HG02885 (cell line): ENCODE measurements around the gene CTCFL.
"Not testable (repeated sequence)": the region's sequence is repeated elsewhere in the genome, so short reads cannot be mapped to it uniquely, and the experiment has no call there.

ENCODE experiments used
- ATAC-seq: cut with Tn5 transposase; IDR thresholded peaks from one replicate; pipeline ENCODE4 v1.9.1; 2021; ENCODE audit warnings: mild to moderate bottlenecking; ENCODE audit not compliant: unreplicated experiment, poor library complexity

Gene CTCFL

DNA sequence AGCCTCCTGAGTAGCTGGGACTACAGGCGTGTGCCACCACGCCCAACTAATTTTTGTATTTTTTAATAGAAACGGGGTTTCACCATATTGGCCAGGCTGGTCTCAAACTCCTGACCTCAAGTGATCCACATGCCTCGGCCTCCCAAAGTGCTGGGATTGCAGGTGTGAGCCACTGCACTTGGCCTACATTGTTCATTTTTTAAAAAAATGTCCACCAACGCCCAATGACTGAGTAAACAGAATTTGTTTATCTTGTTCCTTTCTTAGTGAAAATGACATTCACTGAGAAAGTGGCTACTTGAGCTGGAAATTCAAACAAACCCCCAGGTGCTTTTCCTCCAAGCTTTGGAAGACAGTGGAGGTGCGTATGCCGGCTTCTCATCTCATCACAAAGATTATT lies 13.2 kb downstream of the CTCFL start:
- not testable (repeated sequence) for ATAC-seq

DNA sequence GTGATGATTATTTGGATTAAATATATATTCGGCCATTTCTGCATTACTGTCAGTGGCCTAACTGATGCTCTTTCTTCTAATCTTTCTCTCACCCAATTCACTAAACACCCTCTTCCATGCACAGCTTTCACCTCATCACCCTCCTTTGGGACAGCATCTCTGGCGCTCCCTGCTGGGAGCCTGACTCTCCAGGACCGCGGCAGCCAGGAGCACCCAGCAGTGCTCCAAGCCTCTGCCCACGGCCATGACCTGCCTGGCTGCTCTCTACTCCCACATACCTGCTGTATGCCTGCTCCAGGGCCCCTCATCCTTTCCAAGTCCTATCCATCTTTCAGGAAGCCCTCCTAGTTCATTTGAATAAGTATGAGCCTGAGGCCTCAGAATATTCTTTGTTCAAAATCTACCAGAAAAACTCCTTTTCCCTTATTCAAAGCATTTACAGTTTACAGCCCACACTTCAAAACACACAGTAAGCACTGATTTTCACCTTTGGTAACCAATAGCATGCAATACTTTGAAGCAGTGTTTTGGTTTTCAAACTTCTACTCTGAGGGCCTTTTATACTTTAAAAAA lies 15.2 kb downstream of the CTCFL start:
- no peak for ATAC-seq

GRCh38 chr20:57508831-57509230 lies 16.1 kb downstream of the CTCFL start:
- no peak for ATAC-seq

GRCh38 chr20:57508381-57508780 lies 16.6 kb downstream of the CTCFL start:
- ATAC-seq = no peak

DNA sequence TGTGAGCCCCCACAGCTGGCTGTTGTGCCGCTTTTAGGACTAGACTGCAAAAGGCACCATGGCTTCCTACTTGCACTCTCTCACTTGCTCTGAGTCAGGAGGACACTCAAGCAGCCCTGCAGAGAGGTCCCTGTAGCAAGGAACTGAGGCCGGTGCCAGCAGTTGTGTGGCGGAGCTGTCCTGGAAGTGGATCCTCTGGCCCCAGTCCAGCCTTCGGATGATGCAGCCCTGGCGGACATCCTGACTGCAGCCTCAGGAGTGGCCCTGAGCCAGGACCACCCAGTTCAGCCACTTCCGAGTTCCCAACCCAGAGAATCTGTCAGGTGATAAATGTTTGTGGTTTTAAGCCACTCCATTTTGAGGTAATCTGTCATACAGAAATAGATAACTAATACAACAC lies 17.5 kb downstream of the CTCFL start:
- no peak for ATAC-seq

DNA sequence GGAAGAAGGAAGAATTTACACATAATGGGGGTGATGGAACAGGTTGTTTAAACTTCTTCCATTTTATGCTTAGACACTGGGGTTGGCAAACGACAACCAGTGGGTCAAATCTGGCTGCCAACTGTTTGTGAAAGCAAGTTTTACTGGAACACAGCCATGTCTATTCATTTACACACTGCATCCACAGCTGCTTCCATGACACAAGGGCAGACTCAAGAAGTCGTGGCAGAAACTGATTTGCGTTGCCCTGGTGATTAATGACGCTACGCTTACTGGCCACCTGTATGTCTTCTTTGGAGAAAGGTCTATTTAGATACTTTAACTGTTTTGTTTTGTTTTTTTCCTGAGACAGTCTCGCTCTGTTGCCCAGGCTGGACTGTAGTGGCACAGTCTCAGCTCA lies 19.0 kb downstream of the CTCFL start:
- ATAC-seq = no peak

DNA sequence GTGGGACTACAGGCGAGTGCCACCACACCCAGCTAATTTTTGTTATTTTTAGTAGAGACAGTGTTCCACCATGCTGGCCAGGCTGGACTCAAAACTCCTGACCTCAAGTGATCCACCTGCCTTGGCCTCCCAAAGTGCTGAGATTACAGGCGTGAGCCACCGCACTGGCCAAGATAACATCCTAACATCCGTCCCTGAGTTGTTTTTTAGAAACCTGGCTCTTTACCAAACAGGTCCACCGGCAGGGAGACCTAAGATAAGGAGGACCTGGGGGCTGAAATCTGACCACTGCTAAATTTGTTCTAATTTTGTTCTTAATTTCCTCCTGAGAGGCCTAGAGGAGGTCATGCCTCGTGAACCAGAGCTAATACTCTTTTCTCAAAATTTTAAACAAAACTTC lies 20.5 kb downstream of the CTCFL start:
- no peak for ATAC-seq

- no peak for ATAC-seq
Measured at GRCh38 chr20:57503035-57503658, 21.8 kb downstream of the CTCFL start.

DNA sequence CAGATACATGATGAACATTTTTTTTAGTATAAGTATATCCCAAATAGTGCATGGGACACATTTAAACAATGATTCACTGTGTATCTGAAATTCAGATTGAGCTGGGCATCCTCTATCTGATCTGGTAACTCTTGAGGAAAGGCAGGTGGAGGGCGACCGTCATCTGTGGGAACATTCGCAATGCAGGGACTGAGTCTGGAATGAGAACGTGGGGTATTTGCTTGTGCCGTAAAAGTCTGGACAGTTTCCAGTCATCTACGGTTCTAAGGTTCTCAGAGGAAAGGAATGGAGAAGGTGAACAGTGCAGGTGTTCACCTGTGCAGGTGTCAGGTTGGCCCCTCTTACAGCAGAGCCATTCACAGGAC lies 22.6 kb downstream of the CTCFL start:
- ATAC-seq = no peak

DNA sequence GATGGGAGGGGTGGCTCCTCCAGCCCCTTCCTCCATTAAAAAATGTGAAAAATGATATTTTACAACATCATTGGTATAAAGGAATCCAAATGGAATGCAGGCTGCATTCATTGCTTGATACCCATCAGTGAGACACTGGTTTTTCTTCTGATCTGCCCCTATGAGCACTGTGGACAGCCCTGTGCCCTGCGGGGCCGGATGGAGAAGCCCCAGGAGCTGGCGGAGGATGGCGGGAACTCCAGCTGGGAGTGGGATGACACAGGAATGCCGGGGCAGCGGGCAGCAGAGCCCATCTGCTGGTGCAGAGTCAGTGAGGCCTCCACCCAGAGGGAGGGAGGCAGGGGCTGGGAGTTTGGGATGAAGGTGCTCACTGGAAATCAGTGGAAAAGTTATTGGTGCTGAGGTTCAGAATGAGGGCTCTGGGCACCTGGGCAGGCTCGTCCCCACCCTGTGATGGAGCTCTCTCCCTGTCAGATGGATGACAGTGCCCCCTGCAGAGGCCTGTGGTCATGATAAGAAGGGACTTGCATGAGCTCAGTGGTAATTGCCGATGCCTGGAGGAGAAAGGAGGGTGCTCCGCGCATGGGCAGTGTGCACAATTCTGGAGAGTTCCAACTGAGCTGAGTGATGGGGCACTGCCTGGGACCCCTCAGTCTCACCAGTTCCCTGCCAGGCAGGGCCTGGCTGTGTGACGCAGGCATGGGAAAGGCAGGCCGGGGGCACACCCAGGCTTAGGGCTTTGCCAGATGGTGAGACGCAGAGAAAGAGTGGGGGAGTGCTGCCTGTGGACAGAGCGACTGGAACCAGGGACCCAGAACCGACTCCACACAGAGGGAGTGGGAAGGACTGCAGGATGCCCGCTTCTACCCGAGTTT lies 23.2 kb downstream of the CTCFL start:
- no peak for ATAC-seq

GRCh38 chr20:57500962-57501361 lies 24.0 kb downstream of the CTCFL start:
- no peak for ATAC-seq

DNA sequence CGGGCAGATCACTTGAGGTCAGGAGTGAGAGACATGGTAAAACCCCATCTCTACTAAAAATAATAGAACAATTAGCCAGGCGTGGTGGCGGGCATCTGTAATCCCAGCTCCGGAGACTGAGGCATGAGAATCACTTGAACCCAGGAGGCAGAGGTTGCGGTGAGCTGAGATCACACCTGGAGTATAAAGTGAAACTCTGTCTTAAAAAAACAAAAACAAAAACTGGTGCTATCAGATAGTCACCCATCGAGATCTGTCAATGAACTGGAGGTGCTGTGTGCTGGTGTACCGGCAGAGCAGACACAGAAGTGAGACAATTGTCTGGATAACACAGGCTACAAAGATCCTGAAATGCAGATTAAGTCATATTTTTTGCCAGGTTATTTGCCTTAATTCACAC lies 24.7 kb downstream of the CTCFL start:
- ATAC-seq = no peak

GRCh38 chr20:57499676-57500075 lies 25.3 kb downstream of the CTCFL start:
- ATAC-seq = no peak

DNA sequence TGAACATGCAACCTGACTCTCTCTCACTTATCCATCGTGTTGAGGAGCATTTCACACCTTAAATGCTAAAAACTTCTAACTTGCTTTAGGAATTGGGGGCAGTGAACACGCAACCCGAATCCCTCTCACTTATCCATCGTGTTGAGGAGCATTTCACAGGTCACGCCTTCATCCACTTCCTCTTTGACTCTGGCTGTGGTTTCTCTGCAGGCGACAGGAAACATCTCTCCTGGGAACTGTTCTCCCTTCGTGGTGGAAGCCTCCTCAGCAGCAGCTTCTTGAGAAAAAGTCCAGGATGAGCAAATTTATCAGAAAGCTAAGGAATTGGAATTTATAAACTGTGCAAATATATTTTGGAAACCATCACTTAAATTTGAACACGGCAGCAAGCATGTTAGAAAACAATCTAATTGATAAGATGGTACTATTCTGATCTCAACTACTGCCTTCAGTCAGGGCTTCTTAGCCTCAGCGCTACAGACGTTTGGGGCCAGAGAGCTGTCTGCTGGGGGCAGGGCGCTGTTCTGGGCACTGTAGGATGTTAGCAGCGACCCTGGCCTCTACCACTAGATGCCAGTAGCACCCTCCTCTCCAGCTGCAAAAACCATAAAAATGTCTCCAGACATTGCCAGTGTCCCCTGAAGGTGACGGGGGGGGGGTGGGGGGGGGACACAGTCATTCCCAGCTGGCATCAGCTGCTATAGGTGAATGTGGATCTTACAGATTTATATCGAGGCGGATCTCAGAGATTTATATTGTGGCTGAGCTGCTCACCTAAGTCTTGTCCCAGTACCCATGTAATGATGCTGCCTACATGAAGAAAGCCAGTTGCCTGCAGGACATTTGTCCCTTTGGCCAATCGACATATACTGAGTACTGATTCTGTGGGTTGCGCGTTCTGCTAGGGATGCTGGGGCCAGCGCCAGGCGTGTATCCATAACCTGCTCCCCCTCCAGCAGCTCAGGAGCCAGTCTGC lies 26.2 kb downstream of the CTCFL start:
- no peak for ATAC-seq

- no peak for ATAC-seq
Measured at GRCh38 chr20:57496592-57496991, 28.3 kb downstream of the CTCFL start.

- ATAC-seq = no peak
Measured at GRCh38 chr20:57495978-57496377, 29.0 kb downstream of the CTCFL start.

DNA sequence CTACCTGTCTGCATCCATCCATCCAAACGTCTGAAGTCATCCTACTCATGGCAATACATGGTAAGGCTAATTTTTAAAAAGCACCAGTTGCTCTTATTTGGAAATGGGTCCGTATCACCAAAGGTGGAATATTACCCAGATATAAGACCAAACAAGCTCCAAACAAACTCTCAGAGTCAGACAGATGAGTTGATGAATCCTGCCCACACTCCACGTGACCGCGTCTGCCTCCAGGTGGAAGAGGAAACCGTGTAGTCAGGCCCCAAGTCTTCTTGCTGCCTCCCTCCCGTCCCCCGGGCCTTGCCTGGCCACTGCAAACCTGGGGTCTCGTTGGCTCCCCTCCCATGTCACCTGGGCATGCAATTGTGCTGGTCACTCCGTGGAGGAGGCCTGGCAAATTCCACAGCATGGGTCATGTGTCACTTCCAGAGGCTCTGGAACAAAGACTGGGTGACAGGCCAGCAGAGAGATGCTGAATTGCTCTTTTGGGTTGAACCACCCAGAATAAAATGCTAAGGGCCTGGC lies 31.8 kb downstream of the CTCFL start:
- no peak for ATAC-seq

DNA sequence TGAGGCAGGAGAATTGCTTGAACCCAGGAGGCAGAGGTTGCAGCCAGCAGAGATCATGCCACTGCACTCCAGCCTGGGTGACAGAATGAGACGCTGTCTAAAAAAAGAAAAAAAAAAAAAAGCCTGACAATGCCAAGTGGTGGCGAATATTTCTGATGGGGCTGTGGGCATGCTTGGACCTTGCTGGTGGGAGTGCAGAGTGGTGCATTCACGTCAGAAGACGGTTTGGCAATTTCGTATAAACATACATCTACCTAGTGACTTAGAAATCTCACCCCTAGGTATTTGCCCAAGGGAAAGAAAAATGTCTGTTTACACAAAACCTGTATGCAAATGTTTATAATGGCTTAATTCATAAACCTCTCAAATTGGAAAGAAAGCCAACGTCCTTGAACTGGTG lies 33.6 kb downstream of the CTCFL start:
- ATAC-seq = no peak

GRCh38 chr20:57488277-57488676 lies 36.7 kb downstream of the CTCFL start:
- not testable (repeated sequence) for ATAC-seq

DNA sequence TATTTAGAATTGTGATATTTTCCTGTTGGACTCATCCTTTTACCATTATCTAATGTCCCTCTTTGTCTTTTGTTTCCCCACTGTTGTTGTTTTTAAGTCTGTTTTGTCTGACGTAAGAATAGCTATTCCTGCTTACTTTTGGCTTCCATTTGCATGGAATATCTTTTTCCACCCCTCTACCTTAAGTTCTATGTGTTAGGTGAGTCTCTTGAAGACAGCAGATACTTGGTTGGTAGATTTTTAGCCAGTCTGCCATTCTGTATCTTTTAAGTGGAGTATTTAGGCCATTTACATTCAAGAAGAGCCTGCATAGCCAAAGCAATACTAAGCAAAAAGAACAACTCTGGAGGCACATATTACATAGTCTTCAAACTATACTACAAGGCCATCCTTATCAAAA lies 39.2 kb downstream of the CTCFL start:
- no peak for ATAC-seq
